SK-N-SH (cell line): ENCODE measurements around the gene CUL1. TPM values are rescaled to one million over a fixed set of nuclear protein-coding genes. Genes with fewer than 3 reads are reported as not detected.

Experiments used
- CTCF ChIA-PET: fragments of 300-600, 350-600 bp; formaldehyde crosslinking; extraction: SDS; loops from one replicate; lab custom pipeline; 2021; lab: Yijun Ruan, JAX
- POLR2A ChIA-PET: fragments of 350-600 bp; sonication (Branson Sonifier 250); formaldehyde crosslinking; extraction: SDS; loops from one replicate; lab custom pipeline; 2020; ENCODE audit warnings: antibody characterized with exemption, inconsistent platforms; lab: Yijun Ruan, JAX
- DNase-seq: peaks from one replicate; pipeline ENCODE4 v3.0.0; 2012
- H2AFZ ChIP-seq: fragments of 200-600 bp; sonication (generic); 2 replicates; pipeline ENCODE4 v1.8.1; 2016; ENCODE audit warnings: antibody characterized with exemption, mild to moderate bottlenecking, low read depth
- H3F3A ChIP-seq: fragments of 200-600 bp; sonication (generic); replicated peaks from 2 replicates; pipeline ENCODE3; 2016; ENCODE audit warnings: antibody characterized with exemption, mild to moderate bottlenecking; ENCODE audit not compliant: insufficient read depth
- H3K27ac ChIP-seq, 2 experiments: fragments of 200-500 bp in 1 of 2; fragments of 200-600 bp in 1 of 2; sonication (Bioruptor generic) in 1 of 2; sonication (generic), shearing (Covaris generic) in 1 of 2; 2 replicates each; pipeline versions ENCODE4 v1.5.1 to v1.6.1; 2014 to 2016; ENCODE audit warnings: low read depth in 2 of 2, inconsistent platforms in 1 of 2, low read length in 1 of 2, mild to moderate bottlenecking in 1 of 2, mixed read lengths in 1 of 2
- H3K27me3 ChIP-seq: fragments of 200-600 bp; sonication (generic), shearing (Covaris generic); 2 replicates; pipeline ENCODE4 v1.6.1; 2016; ENCODE audit warnings: mixed run types; ENCODE audit not compliant: insufficient read depth
- H3K36me3 ChIP-seq, 2 experiments: fragments of 200-500 bp in 1 of 2; fragments of 200-600 bp in 1 of 2; sonication (Bioruptor generic) in 1 of 2; sonication (generic) in 1 of 2; replicated peaks in 1 of 2; 2 replicates each; pipeline versions ENCODE3 to v1.5.1; 2014 to 2016; ENCODE audit warnings: low read length in 1 of 2, mild to moderate bottlenecking in 1 of 2; ENCODE audit not compliant: insufficient read depth in 2 of 2, control insufficient read depth in 1 of 2
- H3K4me1 ChIP-seq, 2 experiments: fragments of 200-500 bp in 1 of 2; fragments of 200-600 bp in 1 of 2; sonication (Bioruptor generic) in 1 of 2; sonication (generic), shearing (Covaris generic) in 1 of 2; 2 replicates each; pipeline versions ENCODE4 v1.5.1 to v1.6.1; 2014 to 2016; ENCODE audit warnings: low read depth in 1 of 2, low read length in 1 of 2, mixed run types in 1 of 2; ENCODE audit not compliant: insufficient read depth in 2 of 2, control insufficient read depth in 1 of 2
- H3K4me2 ChIP-seq: fragments of 200-600 bp; sonication (generic), shearing (Covaris generic); 2 replicates; pipeline ENCODE4 v1.6.1; 2017; ENCODE audit warnings: mixed run types
- H3K4me3 ChIP-seq, 2 experiments: fragments of 200-500 bp in 1 of 2; fragments of 200-600 bp in 1 of 2; sonication (Bioruptor generic) in 1 of 2; sonication (generic), shearing (Covaris generic) in 1 of 2; 2 replicates each; pipeline versions ENCODE4 v1.5.1 to v1.8.1; 2014 to 2016; ENCODE audit warnings: low read depth in 2 of 2, inconsistent platforms in 1 of 2, low read length in 1 of 2, mild to moderate bottlenecking in 1 of 2, mixed read lengths in 1 of 2, moderate library complexity in 1 of 2
- H3K79me2 ChIP-seq: fragments of 200-600 bp; sonication (generic); 2 replicates; pipeline ENCODE4 v1.8.1; 2017; ENCODE audit warnings: mild to moderate bottlenecking; ENCODE audit not compliant: insufficient read depth
- H3K9ac ChIP-seq: fragments of 200-600 bp; sonication (generic); 2 replicates; pipeline ENCODE4 v1.6.1; 2017; ENCODE audit warnings: mixed run types
- H3K9me2 ChIP-seq: fragments of 200-600 bp; sonication (generic); 2 replicates; pipeline ENCODE4 v1.6.1; 2017; ENCODE audit warnings: mixed run types
- H3K9me3 ChIP-seq: fragments of 200-600 bp; sonication (generic); 2 replicates; pipeline ENCODE4 v1.6.1; 2017; ENCODE audit warnings: mixed run types, mild to moderate bottlenecking, moderate library complexity
- H4K20me1 ChIP-seq: fragments of 200-600 bp; sonication (generic); 2 replicates; pipeline ENCODE4 v1.6.1; 2017; ENCODE audit warnings: mild to moderate bottlenecking, mixed run types; ENCODE audit not compliant: insufficient read depth
- CHD2 ChIP-seq: fragments of 150-350 bp; IDR thresholded peaks from 2 replicates; pipeline ENCODE4 v1.6.1; 2018; ENCODE audit warnings: low read length; ENCODE audit not compliant: partially characterized antibody
- ELF1 ChIP-seq: IDR thresholded peaks from 2 replicates; pipeline ENCODE4 v1.4.0; 2012
- FOXJ3 ChIP-seq: sonication (generic); formaldehyde crosslinking; IDR thresholded peaks from 2 replicates; pipeline ENCODE4 v1.5.1; 2020; ENCODE audit warnings: mild to moderate bottlenecking, missing genetic modification reagents
- GABPA ChIP-seq: IDR thresholded peaks from 2 replicates; pipeline ENCODE4 v1.4.0; 2012; ENCODE audit warnings: low read depth, mild to moderate bottlenecking
- NFIC ChIP-seq: IDR thresholded peaks from 2 replicates; pipeline ENCODE4 v1.4.0; 2012; ENCODE audit warnings: borderline replicate concordance
- POLR2AphosphoS5 ChIP-seq: IDR thresholded peaks from 2 replicates; pipeline ENCODE4 v1.6.1; 2012; ENCODE audit warnings: low read depth, low read length
- RXRA ChIP-seq: IDR thresholded peaks from 2 replicates; pipeline ENCODE4 v1.4.0; 2012; ENCODE audit warnings: low read depth, mild to moderate bottlenecking, borderline replicate concordance
- SIN3A ChIP-seq: IDR thresholded peaks from 2 replicates; pipeline ENCODE4 v1.6.1; 2012; ENCODE audit warnings: low read depth, mild to moderate bottlenecking, low read length, moderate library complexity, borderline replicate concordance
- SMC3 ChIP-seq: IDR thresholded peaks from 2 replicates; pipeline ENCODE4 v1.6.1; 2012; ENCODE audit warnings: low read depth, low read length, improper control_type of control experiment
- TAF1 ChIP-seq: IDR thresholded peaks from 2 replicates; pipeline ENCODE4 v1.6.1; 2012; ENCODE audit warnings: low read depth, mild to moderate bottlenecking, low read length, moderate library complexity, borderline replicate concordance
- TCF12 ChIP-seq: IDR thresholded peaks from 2 replicates; pipeline ENCODE4 v1.4.0; 2012
- TEAD4 ChIP-seq: IDR thresholded peaks from 2 replicates; pipeline ENCODE4 v1.4.0; 2012; ENCODE audit warnings: mild to moderate bottlenecking, borderline replicate concordance; ENCODE audit not compliant: insufficient read depth
- WGBS: methylation state at CpG from one replicate; pipeline ENCODE4 v1.1.6; 2017; ENCODE audit warnings: low lambda C conversion rate; 5-methylcytosine and 5-hydroxymethylcytosine counted together
- polyA plus RNA-seq, 3 experiments: library from polyadenylated mRNA; depleted of rRNA; stranded (reverse); fragments of >200 nt; gene quantifications; 2 replicates each; pipeline ENCODE4 v1.2.3, GENCODE V29; 2012
- TF ChIP-seq, protein P1 (sequence below): fragments of 150-350 bp; IDR thresholded peaks from 2 replicates; pipeline ENCODE4 v1.6.1; 2017; ENCODE audit warnings: antibody characterized with exemption, low read length, low read depth, borderline replicate concordance
- TF ChIP-seq, protein P2 (sequence below): fragments of 200-600 bp; sonication (generic); IDR thresholded peaks from 2 replicates; pipeline ENCODE4 v1.6.1; 2017; ENCODE audit warnings: antibody characterized with exemption, mild to moderate bottlenecking, moderate library complexity
- TF ChIP-seq, protein P3 (sequence below): IDR thresholded peaks from 2 replicates; pipeline ENCODE4 v1.4.0; 2012; ENCODE audit warnings: low read depth, borderline replicate concordance
- TF ChIP-seq, protein P4 (sequence below): IDR thresholded peaks from 2 replicates; pipeline ENCODE4 v1.4.0; 2012; ENCODE audit warnings: low read depth

The CUL1 gene
- polyA plus RNA-seq, 1 of the 3 experiments (the other 2 are of a cell fraction), result 45.2 TPM

DNA sequence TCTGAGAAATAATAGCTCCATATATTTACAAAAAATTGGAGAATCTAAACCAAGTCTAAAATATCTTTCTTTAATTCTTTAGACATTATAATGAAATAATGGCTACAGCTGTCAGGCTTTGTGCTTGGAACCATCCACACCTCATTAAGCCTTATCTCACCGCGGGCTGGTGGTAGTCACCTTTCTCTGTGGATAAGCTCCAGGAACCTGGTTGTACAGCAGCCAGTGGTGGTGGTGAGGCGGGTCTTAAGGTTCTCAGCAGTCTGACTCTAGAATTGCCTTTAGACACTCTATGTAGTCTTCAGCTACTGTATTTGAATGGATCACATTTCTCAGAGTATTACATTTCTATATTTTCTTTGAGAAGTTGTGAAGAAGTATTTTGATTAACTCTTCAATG is 34.2 kb downstream of the CUL1 start:
- ChIA-PET POLR2A (no interaction called here), CTCF (interaction anchor here (0.6 to 1.2 kb wide), 5 partner anchors 10 to 32 kb away, joined by 3 to 4 read pairs (median 3); no protein-coding TSS in a partner anchor)
- WGBS, result 87% methylated on average over 3 of the region's 3 CpGs
- Histone ChIP-seq H3K79me2 (peaks cover 100% of the 10 kb centered on the region), H4K20me1 (peaks cover 68% of the 10 kb centered on the region), H3K27ac (no peak overlapping the region), H2AFZ (no peak overlapping the region), H3K9ac (no peak overlapping the region), H3K27me3 (no peaks in the 10 kb centered on the region), H3K4me2 (no peak overlapping the region), H3F3A (peaks cover 6% of the 10 kb centered on the region), H3K9me2 (no peaks in the 10 kb centered on the region), H3K4me1 (peaks cover 4 to 7% of the 10 kb centered on the region in 2 experiments; a peak in 3 of 4 replicates), H3K4me3 (no peak overlapping the region), H3K36me3 (peaks cover 50 to 51% of the 10 kb centered on the region in 2 experiments), H3K9me3 (no peaks in the 10 kb centered on the region)
- TF ChIP-seq GABPA (no peak), RXRA (no peak), ELF1 (no peak), CHD2 (no peak), SIN3A (no peak), TAF1 (no peak), FOXJ3 (CRISPR knock-in tag) (no peak), TCF12 (no peak), SMC3 (no peak), NFIC (no peak), POLR2AphosphoS5 (no peak), TEAD4 (no peak)
- TF ChIP-seq, protein P1, sequence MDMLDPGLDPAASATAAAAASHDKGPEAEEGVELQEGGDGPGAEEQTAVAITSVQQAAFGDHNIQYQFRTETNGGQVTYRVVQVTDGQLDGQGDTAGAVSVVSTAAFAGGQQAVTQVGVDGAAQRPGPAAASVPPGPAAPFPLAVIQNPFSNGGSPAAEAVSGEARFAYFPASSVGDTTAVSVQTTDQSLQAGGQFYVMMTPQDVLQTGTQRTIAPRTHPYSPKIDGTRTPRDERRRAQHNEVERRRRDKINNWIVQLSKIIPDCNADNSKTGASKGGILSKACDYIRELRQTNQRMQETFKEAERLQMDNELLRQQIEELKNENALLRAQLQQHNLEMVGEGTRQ, result no peak
- TF ChIP-seq, protein P2, sequence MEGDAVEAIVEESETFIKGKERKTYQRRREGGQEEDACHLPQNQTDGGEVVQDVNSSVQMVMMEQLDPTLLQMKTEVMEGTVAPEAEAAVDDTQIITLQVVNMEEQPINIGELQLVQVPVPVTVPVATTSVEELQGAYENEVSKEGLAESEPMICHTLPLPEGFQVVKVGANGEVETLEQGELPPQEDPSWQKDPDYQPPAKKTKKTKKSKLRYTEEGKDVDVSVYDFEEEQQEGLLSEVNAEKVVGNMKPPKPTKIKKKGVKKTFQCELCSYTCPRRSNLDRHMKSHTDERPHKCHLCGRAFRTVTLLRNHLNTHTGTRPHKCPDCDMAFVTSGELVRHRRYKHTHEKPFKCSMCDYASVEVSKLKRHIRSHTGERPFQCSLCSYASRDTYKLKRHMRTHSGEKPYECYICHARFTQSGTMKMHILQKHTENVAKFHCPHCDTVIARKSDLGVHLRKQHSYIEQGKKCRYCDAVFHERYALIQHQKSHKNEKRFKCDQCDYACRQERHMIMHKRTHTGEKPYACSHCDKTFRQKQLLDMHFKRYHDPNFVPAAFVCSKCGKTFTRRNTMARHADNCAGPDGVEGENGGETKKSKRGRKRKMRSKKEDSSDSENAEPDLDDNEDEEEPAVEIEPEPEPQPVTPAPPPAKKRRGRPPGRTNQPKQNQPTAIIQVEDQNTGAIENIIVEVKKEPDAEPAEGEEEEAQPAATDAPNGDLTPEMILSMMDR, result no peak
- TF ChIP-seq, protein P3, sequence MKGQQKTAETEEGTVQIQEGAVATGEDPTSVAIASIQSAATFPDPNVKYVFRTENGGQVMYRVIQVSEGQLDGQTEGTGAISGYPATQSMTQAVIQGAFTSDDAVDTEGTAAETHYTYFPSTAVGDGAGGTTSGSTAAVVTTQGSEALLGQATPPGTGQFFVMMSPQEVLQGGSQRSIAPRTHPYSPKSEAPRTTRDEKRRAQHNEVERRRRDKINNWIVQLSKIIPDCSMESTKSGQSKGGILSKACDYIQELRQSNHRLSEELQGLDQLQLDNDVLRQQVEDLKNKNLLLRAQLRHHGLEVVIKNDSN, result no peak
- TF ChIP-seq, protein P4, sequence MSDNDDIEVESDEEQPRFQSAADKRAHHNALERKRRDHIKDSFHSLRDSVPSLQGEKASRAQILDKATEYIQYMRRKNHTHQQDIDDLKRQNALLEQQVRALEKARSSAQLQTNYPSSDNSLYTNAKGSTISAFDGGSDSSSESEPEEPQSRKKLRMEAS, result no peak
- DNase-seq, result no peak
